SH-SY5Y (cell line): Measurements from ENCODE around the gene GALNTL6.

Experiments used
- GATA2 ChIP-seq: IDR thresholded peaks from 2 replicates; pipeline ENCODE4 v1.6.1; 2011; ENCODE audit warnings: mild to moderate bottlenecking, low read depth, low read length
- GATA3 ChIP-seq: IDR thresholded peaks from 2 replicates; pipeline ENCODE4 v1.6.1; 2011; ENCODE audit warnings: low read depth, mild to moderate bottlenecking, low read length, moderate library complexity

GRCh38 chr4:171920901-171921300 lies 107.7 kb downstream of the GALNTL6 start:
- TF ChIP-seq GATA2, result no peak
- no peak for TF ChIP-seq GATA3
